M059J (cell line): Measurements from ENCODE around the gene KCNN3. TPM values are rescaled to one million over a fixed set of nuclear protein-coding genes. Genes with fewer than 3 reads are reported as not detected.

Experiments used
- DNase-seq: peaks from one replicate; pipeline ENCODE4 v3.0.0-alpha.2; 2012; ENCODE audit warnings: low read depth
- total RNA-seq: library from RNA; depleted of rRNA; stranded (reverse); fragments of >200 nt; shearing (Covaris generic); gene quantifications from 2 replicates; pipeline ENCODE4 v1.2.3, GENCODE V29; 2014

Gene KCNN3
- total RNA-seq, 1 experiment from 2014 or later, result 0.37 TPM

DNA sequence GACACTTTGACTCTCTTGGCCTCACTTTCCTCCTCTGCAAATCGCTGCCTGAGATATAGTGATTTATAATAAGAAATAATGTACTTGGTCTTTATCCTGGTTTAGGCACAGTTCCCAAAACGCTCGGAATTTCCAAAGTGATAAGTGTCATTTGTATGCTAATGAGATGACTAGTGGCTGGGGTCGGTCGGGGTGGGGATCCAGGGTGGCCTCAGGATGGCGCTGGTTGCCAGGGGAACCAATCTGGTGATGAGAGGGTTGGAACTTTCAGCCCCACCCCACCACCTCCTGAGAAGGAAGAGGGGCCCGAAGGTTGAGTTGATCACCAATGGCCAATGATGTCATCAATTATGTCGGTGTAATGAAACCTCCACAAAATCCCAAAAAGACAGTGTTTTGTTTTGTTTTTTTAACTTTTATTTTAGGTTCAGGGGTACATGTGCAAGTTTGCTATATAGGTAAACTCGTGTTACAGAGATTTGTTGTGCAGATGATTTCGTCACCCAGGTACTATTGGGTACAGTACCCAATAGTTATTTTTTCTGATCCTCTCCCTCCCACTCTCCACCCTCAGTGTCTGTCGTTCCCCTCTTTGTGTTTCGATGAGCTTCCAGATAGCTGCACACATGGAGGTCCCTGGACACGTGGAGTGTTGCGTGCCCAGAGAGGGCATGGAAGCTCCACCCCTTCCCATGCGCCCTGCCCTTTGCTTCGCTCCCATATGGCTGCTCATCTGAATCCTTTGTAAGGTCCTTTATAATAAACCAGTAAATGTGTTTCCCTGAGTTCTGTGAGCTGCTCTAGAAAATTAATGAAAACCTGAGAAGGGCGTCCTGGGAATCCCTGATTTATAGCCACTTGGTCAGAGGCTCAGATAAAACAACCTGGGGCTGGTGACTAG lies 97.2 kb downstream of the KCNN3 start:
- no peak for DNase-seq

GRCh38 chr1:154772056-154772455 lies 98.0 kb downstream of the KCNN3 start:
- DNase-seq, result no peak

DNA sequence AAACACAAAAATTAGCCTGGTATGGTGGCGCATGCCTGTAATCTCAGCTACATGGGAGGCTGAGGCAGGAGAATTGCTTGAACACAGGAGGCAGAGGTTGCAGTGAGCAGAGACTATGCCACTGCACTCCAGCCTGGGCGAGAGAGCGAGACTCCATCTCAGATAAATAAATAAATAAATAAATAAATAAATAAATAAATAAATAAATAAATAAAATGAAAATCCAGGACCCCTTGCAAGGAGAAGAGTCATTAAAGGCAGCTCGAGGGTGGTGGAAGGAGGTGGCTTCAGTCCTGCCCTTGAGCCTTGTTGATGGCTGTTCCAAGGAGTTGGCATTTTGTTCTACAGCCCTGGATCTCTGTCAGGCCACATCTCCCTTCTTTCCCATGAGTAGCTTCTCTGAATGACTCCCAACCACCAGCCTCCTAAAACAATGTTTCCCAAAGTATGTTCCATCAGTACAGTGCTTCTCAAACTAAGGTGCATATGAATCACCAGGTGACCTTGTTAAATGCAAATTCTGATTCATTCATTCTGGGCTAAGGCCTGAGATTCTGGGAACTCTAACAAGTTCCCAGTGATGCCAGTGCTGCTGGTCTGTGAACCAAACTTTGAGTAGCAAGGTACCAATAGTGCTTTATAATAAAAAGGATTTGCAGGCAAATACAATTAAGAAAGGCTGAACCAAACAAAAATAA lies 99.0 kb downstream of the KCNN3 start:
- no peak for DNase-seq

DNA sequence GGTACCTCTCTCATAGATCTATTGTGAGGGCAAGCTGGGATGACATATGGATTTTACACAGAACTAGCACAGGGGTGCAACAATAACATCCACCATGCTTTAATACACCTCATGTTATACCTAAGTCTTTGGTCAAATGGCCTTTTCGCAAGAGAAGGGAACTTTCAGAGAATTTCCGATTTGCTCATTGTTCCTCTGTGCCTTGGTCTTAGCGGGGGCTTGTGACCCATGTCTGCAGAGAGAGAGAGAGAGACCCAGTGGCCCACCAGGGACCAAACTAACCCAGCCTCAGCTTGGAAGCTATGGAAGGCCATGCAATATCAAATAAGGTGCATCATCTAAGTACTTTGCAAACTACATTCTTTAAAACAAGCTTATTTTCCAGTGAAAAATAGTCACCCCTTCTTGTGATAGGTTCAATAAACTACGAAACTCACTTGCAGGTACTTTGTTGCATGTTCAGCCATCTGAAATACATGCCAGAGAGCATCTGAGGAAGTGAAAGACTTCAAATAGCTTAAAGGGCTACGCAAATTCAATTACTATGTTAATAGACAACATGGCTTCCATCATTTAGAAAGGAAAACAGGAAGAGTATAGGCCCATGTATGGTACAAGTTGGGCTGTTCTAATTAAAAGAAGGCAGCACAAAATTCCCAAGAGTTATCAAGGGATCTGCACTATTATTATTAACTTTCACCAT lies 100.7 kb downstream of the KCNN3 start:
- DNase-seq, result no peak

DNA sequence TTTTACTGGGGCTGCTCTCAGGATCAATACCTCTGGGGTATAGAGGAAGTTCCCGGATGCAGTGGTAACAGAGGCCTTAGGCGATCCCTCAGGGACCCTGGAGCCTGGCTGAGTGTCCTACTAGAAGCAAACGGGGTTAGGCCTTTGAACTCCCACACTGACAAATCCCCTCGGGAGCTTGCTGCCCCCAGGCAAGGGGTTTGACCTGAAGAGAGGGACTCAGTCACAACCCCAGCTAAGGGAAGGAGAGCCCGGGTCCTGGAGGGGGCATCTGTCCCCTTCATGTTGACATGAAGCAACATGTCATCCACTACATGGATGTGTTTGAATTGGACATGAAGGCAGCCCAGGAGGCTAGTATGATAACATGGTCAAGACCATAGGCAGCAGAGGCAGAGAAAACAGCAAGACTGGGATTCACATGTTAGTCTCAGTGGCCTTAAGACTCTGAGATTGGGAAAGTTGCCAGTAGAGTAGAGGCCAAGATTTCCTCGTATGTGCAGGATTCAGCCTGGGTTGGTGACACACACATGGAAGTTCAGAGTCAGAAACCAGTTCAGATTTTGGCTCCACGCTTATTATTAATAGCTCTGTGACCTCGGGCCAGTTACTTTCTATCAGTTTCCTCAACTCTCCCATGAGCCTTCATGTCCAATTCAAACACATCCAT lies 101.5 kb downstream of the KCNN3 start:
- DNase-seq, result peak; percentile 20

- DNase-seq, result peak; percentile 19
Measured at GRCh38 chr1:154767315-154768240, 102.5 kb downstream of the KCNN3 start.

DNA sequence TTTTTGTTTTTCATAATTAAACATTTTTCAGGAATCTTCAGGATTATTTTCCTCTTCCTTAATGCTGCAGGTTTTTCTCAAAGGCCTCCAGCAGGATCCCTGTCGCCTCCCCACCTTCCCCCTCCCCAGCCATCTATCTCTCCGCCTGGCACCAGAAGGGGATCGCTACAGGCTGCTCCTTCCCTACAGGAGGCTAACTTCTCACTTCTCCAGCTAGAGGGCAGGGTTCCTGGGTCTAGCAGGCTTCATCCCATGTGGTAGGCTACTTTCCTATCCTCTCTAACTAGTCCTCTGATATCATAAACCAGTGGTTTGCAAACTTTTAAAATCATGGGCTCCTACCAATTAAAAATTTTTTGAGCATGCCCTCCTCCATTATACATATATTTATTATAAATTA lies 104.1 kb downstream of the KCNN3 start:
- DNase-seq, result peak; percentile 41

DNA sequence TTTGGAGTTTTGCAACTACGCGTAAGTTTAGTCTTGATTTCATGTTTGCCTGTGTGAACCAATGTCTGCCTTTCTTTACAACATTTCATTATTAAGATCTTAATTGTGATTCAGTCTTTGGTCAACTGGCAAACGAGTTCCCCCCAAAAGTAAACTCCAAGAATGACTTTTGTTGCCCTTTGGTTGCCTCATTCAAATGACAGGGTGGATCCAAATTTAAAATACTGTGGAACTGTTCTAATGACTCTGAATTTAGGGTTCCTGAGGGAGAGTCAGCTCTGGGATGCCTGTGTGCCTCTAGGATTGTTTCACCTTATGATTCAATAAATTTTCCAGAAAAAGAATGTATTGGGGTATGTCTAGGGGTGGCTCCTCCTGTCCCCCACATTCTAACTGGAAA lies 105.3 kb downstream of the KCNN3 start:
- no peak for DNase-seq

GRCh38 chr1:154764181-154764580 lies 105.9 kb downstream of the KCNN3 start:
- no peak for DNase-seq

- DNase-seq, result no peak
Measured at GRCh38 chr1:154760469-154760933, 109.6 kb downstream of the KCNN3 start.

DNA sequence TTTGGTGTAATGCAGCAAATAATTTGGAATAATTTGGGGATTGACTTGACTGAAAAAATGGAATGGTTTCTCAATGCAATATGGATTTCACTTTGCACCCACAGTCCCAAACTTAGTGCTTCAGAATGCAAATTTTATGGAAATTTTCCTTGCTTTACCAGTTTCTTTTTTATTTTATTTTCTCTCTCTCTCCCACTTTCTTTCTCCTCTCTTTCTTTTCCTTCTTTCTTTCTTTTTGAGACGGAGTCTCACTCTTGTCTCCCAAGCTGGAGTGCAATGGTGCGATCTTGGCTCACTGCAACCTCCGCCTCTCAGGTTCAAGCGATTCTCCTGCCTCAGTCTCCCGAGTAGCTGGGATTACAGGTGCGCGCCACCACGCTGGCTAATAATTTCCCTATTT lies 110.3 kb downstream of the KCNN3 start:
- DNase-seq, result no peak

DNA sequence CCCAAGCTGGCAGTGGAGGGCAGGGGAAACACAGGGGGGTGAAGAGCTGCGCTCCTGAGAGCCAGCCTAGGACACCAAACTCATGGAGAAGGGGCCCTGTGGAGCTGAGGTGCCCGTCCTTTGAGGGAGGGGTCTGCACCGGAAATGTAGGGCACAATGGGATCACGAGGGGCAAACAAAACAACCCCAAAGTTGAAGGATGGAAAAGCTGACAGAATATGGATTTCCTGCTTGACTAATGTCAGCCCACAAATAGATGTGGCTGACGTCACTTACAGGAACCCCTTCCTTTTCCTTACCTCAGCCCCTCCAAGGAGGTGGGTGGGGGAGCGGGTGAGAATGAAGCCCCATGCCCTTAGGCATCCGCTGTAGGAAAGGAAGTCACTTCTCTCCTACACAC lies 110.9 kb downstream of the KCNN3 start:
- no peak for DNase-seq

GRCh38 chr1:154758346-154758745 lies 111.7 kb downstream of the KCNN3 start:
- no peak for DNase-seq

- no peak for DNase-seq
Measured at GRCh38 chr1:154756793-154757548, 113.1 kb downstream of the KCNN3 start.

- peak; percentile 32 for DNase-seq
Measured at GRCh38 chr1:154755858-154756730, 114.0 kb downstream of the KCNN3 start.

DNA sequence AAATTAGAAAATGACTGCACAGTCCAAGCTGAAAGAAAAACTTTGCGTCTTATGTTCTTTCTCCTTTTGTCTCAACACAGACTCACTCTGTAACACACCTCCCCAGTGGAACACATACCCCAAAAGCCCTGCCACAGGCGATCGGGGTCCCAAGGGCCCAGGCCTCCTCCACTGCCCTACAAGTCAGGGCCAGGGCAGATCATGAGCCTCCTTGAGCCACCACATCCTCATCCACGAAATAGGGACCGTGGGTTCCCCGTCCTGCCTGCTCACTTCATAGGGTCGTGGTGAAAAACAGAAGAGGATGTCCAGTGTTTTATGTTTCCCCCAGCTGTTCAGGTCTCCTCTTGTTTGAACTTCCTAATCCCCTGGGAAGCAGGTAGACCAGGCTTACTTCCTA lies 116.7 kb downstream of the KCNN3 start:
- DNase-seq, result no peak

DNA sequence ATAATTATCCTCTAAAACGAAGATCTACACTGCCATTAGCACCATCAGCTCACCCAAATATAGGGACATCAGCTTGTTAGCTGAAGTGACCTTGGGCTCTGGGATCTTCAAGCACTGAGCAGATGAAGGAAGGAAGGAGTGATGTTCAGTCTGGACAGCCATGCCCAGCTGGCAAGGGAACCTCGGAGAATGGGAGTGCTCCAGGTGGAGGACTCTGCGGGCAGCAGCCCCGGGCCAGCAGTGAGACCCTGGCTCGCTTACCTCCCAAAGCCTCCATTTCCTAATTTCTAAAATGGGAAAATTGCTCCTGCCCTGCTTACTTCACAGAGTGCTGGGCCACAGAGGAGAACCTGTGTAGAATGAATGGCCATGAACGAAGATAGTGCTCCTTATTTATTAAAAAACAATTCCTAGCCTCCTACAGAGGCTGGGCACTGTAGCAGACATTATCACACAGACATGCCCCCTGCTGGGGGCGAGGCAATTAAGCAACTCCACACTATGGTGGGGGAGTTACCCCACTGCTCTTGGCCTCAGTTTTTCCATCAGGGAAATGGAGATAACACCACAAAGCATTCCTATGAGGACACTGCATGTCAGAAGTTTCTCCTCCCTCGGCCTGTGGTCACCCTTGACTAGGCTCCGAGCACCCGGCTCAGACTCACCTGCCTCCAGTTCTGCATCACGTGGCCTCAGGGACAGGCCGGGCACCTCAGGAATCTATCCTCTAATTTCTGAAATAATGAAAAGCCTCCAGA lies 117.6 kb downstream of the KCNN3 start:
- DNase-seq, result no peak

DNA sequence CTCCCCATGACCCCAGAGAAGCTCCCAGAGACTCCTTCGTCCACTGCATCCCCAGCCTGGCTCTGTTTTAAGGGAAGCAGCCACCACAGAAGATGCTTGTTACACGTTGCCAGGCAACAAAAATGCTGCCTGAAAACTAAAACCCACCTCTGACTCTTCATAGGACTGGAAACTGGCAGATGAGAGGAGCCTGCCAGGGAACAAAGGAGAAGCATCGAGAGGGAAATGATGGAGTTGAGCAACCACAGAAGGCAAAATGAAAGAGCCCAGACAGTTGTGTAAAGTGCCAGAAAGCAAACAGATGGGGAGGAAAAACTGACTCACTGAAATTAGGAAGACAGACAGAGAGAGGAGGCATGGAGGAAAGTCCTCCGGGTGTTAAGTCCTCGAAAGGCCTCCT lies 118.4 kb downstream of the KCNN3 start:
- DNase-seq, result peak; percentile 31
